Mesothelial cell of epicardium (in vitro differentiated cells): Measurements from ENCODE around the gene GNAI2. TPM values are rescaled to one million over a fixed set of nuclear protein-coding genes. Genes with fewer than 3 reads are reported as not detected.

Experiments
- DNase-seq, 2 experiments: peaks; one replicate each; pipeline ENCODE4 v3.0.0; 2021; ENCODE audit warnings: low spot score in 2 of 2; ENCODE audit not compliant: unreplicated experiment in 2 of 2
- H3K27ac Mint-ChIP-seq: 2 replicates; pipeline ENCODE4 v1.8.0; 2021; ENCODE audit warnings: mixed read lengths
- H3K27me3 Mint-ChIP-seq: 2 replicates; pipeline ENCODE4 v1.8.0; 2021; ENCODE audit warnings: low read depth, mixed read lengths
- H3K36me3 Mint-ChIP-seq: 2 replicates; pipeline ENCODE4 v1.8.0; 2021; ENCODE audit warnings: mixed read lengths
- H3K4me1 Mint-ChIP-seq: 2 replicates; pipeline ENCODE4 v1.8.0; 2021; ENCODE audit warnings: mixed read lengths
- H3K4me3 Mint-ChIP-seq: 2 replicates; pipeline ENCODE4 v1.8.0; 2021; ENCODE audit warnings: mild to moderate bottlenecking, moderate library complexity, mixed read lengths
- H3K9me3 Mint-ChIP-seq: 2 replicates; pipeline ENCODE4 v1.8.0; 2021; ENCODE audit warnings: mixed read lengths
- total RNA-seq: library from RNA; stranded (reverse); gene quantifications from 3 replicates; pipeline ENCODE4 v1.2.1, GENCODE V29; 2021
- TF ChIP-seq, protein P1 (sequence below): fragments of 200-600 bp; sonication (generic); IDR thresholded peaks from one replicate; pipeline ENCODE4 v1.5.0; 2021; ENCODE audit warnings: antibody characterized with exemption; ENCODE audit not compliant: unreplicated experiment

Gene GNAI2
- total RNA-seq, 1 donor from 2014 or later: 156 TPM

DNA sequence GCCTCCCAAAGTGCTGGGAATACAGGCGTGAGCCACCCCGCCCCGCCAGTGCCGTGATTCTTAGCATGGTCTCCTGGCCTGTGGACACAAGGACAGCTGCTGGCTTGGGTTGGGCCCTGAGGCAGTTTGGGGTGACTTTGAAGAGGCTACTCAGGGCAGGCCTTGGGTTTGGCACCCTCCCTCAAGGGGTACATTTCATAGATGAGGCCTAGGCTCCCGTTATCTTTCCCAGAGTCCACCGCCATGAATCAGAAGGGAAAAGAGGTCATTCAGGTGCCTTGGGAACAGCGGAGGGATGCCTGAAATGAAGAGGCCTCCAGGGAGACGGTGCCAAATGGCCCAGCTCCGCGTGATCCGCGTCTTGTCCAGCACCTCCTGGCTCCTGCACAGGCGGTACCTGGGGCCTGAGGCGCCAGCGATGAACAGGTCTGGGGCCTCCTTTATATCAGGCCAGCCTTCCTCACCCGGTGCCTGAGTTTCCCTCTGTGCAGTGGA, 9.3 kb downstream of the GNAI2 start:
- Mint-ChIP-seq H3K36me3 (peaks cover 2% of the 10 kb centered on the region), H3K27me3 (no peaks in the 10 kb centered on the region), H3K4me3 (peak overlapping the region; percentile 67), H3K9me3 (no peaks in the 10 kb centered on the region), H3K27ac (peak overlapping the region; percentile 92), H3K4me1 (peaks cover 33% of the 10 kb centered on the region)
- TF ChIP-seq, protein P1, sequence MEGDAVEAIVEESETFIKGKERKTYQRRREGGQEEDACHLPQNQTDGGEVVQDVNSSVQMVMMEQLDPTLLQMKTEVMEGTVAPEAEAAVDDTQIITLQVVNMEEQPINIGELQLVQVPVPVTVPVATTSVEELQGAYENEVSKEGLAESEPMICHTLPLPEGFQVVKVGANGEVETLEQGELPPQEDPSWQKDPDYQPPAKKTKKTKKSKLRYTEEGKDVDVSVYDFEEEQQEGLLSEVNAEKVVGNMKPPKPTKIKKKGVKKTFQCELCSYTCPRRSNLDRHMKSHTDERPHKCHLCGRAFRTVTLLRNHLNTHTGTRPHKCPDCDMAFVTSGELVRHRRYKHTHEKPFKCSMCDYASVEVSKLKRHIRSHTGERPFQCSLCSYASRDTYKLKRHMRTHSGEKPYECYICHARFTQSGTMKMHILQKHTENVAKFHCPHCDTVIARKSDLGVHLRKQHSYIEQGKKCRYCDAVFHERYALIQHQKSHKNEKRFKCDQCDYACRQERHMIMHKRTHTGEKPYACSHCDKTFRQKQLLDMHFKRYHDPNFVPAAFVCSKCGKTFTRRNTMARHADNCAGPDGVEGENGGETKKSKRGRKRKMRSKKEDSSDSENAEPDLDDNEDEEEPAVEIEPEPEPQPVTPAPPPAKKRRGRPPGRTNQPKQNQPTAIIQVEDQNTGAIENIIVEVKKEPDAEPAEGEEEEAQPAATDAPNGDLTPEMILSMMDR: no peak
- DNase-seq: no peak

DNA sequence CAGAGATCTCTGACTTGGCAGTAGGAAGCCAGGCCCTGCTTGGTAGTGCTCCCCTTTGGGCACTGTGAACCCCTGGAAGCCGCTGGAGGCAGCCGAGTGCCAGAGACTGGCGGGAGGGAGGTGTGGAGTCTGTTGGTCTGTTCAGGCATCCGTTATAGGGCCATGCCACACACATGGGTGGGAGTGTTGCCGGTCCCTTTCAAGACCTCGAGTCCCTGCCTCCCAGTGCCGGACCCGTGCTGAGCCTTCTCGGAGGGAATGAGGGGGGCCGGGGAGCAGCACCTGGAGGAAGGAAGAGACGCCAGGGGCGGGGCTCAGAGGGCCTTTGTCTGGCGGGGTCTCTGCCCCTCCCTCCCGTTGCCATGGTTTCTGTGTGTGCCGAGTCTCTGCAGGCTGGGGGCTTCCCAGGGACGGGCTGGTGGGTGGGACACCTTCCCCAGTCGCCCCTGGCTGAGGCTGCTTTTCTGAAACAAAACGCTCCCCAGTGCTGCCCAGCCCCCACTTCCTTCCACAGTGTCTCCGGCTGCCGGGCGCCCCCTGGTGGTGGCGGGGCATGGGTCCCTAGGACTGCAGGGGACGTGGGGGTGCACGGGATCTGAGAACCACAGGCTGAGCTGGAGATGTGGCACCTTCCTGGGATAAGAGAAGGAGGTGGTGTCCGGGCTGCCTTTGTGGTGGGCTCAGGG, 10.0 kb downstream of the GNAI2 start:
- Mint-ChIP-seq H3K27ac (peak overlapping the region; percentile 92), H3K36me3 (peaks cover 2% of the 10 kb centered on the region), H3K27me3 (no peaks in the 10 kb centered on the region), H3K4me3 (peak overlapping the region; percentile 67), H3K9me3 (no peaks in the 10 kb centered on the region), H3K4me1 (peaks cover 32% of the 10 kb centered on the region)
- peak; percentile 95 to 98 for DNase-seq
- TF ChIP-seq, protein P1: peak; percentile 99

DNA sequence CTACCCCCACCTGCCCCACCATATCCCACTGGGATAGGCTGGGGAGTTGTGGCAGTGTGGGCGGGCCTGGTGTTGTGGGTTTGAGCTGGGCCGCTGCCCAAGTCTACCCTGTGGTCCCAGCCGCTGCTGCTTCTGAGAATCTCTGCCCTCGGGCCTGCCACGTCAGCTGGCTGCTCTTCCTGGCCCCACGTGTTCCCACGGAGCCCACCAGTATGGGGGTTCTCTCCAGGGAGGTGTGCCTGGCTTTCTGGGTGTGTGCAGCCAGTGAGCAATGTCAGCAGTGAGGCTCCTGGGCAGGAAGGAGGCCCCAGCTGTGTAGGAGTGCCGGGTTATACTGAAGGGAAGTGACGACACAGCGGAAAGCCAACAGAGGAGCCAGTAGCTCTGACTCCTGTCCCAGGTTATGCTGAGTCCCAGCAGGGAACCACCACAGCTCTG, 10.5 kb downstream of the GNAI2 start:
- Mint-ChIP-seq H3K4me1 (peaks cover 26% of the 10 kb centered on the region), H3K9me3 (no peaks in the 10 kb centered on the region), H3K36me3 (peaks cover 2% of the 10 kb centered on the region), H3K27ac (peak overlapping the region; percentile 92), H3K27me3 (no peaks in the 10 kb centered on the region), H3K4me3 (peak overlapping the region; percentile 67)
- no peak for DNase-seq
- TF ChIP-seq, protein P1: peak; percentile 55

DNA sequence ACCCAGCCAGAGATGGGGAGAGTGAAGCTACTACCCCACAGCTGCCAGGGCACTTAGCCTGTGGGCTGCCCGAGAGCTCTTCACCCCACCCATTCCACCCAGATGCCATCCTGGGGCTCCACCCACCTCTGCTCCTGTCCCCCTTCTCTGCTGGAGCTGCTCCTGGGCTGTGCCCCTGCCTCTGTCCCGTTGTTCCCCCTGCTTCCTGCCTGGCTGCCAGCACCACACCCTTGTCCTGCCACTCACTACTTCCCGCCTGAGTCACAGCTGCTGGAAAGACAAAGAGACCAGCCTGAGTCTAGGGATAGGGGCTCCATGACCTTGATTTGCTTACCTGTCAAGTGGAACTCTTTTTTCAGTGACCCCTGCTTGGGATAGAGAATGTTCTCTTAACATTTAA, 12.4 kb downstream of the GNAI2 start:
- Mint-ChIP-seq H3K9me3 (no peaks in the 10 kb centered on the region), H3K27ac (peak overlapping the region; percentile 69), H3K27me3 (no peaks in the 10 kb centered on the region), H3K4me3 (no peak overlapping the region), H3K36me3 (peaks cover 4% of the 10 kb centered on the region), H3K4me1 (peaks cover 23% of the 10 kb centered on the region)
- TF ChIP-seq, protein P1: no peak
- DNase-seq: no peak

DNA sequence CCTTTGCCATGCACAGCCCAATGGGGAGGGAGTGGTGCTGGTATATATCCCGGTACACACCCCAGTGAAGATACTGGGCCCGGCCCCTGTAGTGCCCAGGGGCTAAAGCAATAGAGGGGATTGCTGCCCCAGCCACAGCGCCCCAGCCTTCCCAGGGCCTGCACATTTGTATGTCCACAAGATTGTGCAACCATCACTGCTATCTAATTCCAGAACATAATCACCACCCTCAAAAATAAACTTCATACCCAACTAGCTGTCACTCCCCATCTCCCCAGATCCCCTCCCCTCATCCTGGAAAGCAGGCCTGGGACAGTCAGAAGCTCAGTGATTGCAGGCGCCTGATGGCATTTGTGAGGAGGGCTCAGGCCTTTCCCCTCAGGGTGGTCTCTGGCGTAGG, 13.5 kb downstream of the GNAI2 start:
- Mint-ChIP-seq H3K36me3 (peaks cover 4% of the 10 kb centered on the region), H3K4me3 (no peak overlapping the region), H3K27me3 (no peaks in the 10 kb centered on the region), H3K27ac (no peak overlapping the region), H3K4me1 (peaks cover 23% of the 10 kb centered on the region), H3K9me3 (no peaks in the 10 kb centered on the region)
- no peak for DNase-seq
- TF ChIP-seq, protein P1: no peak
